Measurements from ENCODE around the gene MACROD2. TPM values are rescaled to one million over a fixed set of nuclear protein-coding genes. Genes with fewer than 3 reads are reported as not detected.

The MACROD2 gene
- total RNA-seq, 1 experiment from 2014 or later, result 1.6 TPM

- Mint-ChIP-seq H3K4me1 (peaks cover 6 to 10% of the 10 kb centered on the region in 2 experiments), H3K4me3 (no peak overlapping the region), H3K27ac (peak overlapping the region in 1 of 3 experiments; percentile 24; a peak in 1 of 7 replicates), H3K36me3 (ENCODE audit: insufficient read depth in 1 of 3, low read depth in 3 of 3) (no peaks in the 10 kb centered on the region), H3K9me3 (no peaks in the 10 kb centered on the region), H3K27me3 (ENCODE audit: low read depth) (no peaks in the 10 kb centered on the region)
- H3K14ac ChIP-seq (ENCODE audit: insufficient read depth, low read length), result no peak overlapping the region
- H2BK20ac ChIP-seq (ENCODE audit: low read depth, low read length, poor library complexity, severe bottlenecking), result no peak overlapping the region
- H4K20me1 ChIP-seq (ENCODE audit: control insufficient read depth, insufficient read depth, insufficient read length), result no peaks in the 10 kb centered on the region
- no peaks in the 10 kb centered on the region for H3K79me2 ChIP-seq (ENCODE audit: insufficient read depth, low read length)
- H2AK5ac ChIP-seq (ENCODE audit: insufficient read length, low read length), result no peak overlapping the region
- no peak overlapping the region for H3K9ac ChIP-seq (ENCODE audit: extremely low read depth, insufficient read length, low read length)
- no peak overlapping the region for H2AFZ ChIP-seq (ENCODE audit: low read length)
- H3K18ac ChIP-seq (ENCODE audit: insufficient read length, low read depth, low read length), result no peak overlapping the region
- no peaks in the 10 kb centered on the region; the same call in 1 of the 2 replicates for H3K4me1 ChIP-seq (ENCODE audit: insufficient read depth, low read length)
- WGBS (ENCODE audit: extremely low coverage, insufficient read length, low lambda C conversion rate), result no CpG with 5 or more reads among the region's 2 CpGs
- H3K79me1 ChIP-seq (ENCODE audit: insufficient read depth, low read depth, low read length, poor library complexity, severe bottlenecking), result no peaks in the 10 kb centered on the region
- no peaks in the 10 kb centered on the region for H3K27me3 ChIP-seq (ENCODE audit: insufficient read depth, low read length)
- H3K23me2 ChIP-seq (ENCODE audit: insufficient read length, low read depth, low read length, poor library complexity, severe bottlenecking), result no peaks in the 10 kb centered on the region
- no peak overlapping the region for H4K8ac ChIP-seq (replicated peaks; ENCODE audit: insufficient read length, low read depth, low read length)
- H4K91ac ChIP-seq (ENCODE audit: insufficient read length, low read depth, low read length), result no peak overlapping the region
- no peak overlapping the region for H3K4ac ChIP-seq (ENCODE audit: low read depth, low read length)
- no peak overlapping the region for H2BK12ac ChIP-seq (ENCODE audit: insufficient read length, low read depth, low read length)
- H2BK120ac ChIP-seq (ENCODE audit: low read depth, low read length, poor library complexity, severe bottlenecking), result no peak overlapping the region
- DNase-seq, result no peak
- TF ChIP-seq CTCF (conservative IDR thresholded peaks at IDR 0.05), result no peak
- H3K9me3 ChIP-seq (ENCODE audit: control insufficient read depth, low read depth, low read length), result no peaks in the 10 kb centered on the region
- H3K27ac ChIP-seq (ENCODE audit: insufficient read length, low read depth, low read length), result no peak overlapping the region
- H2BK15ac ChIP-seq (ENCODE audit: low read depth, low read length), result no peak overlapping the region
- H3K56ac ChIP-seq (ENCODE audit: insufficient read length, low read depth, low read length), result no peak overlapping the region
- H2BK5ac ChIP-seq (ENCODE audit: insufficient read length, low read length), result no peak overlapping the region
- no peak overlapping the region for H3K4me2 ChIP-seq (ENCODE audit: insufficient read depth, insufficient read length, low read length)
- no peak overlapping the region for H3T11ph ChIP-seq (ENCODE audit: low read length)
- H4K5ac ChIP-seq (ENCODE audit: insufficient read length, low read depth, low read length), result no peak overlapping the region
- H3K23ac ChIP-seq (ENCODE audit: insufficient read length, low read depth, low read length), result no peak overlapping the region
These were observed 616.2 kb downstream of the MACROD2 start for GRCh38 chr20:14611479-14611878.

Data from H9 (cell line).